Stimulated activated CD4-positive, alpha-beta T cell treated with anti-CD3 and anti-CD28 coated beads, Interleukin-2, amount 100 ng/mL, for 4 hours (primary cell): ENCODE measurements around the gene PCBP4.

Source experiments
- DNase-seq: peaks from one replicate; pipeline ENCODE4 v3.0.0-alpha.2; 2020; ENCODE audit warnings: low read depth

PCBP4 gene

GRCh38 chr3:51955175-51955892, 11.9 kb downstream of the PCBP4 start, which contains the start of gene GPR62:
TSS of gene GPR62 (plus strand) at chr3:51955381. CDS start at chr3:51955653, 272 bp downstream.
- DNase-seq: no peak

GRCh38 chr3:51954713-51955112, 12.5 kb downstream of the PCBP4 start:
- DNase-seq: no peak

- no peak for DNase-seq
Observed at GRCh38 chr3:51954105-51954504, 13.1 kb downstream of the PCBP4 start.

GRCh38 chr3:51953445-51953844, 13.8 kb downstream of the PCBP4 start:
- DNase-seq: no peak

- DNase-seq: no peak
Observed at GRCh38 chr3:51950899-51951298, 16.4 kb downstream of the PCBP4 start.

- no peak for DNase-seq
Observed at GRCh38 chr3:51949121-51949520, 18.1 kb downstream of the PCBP4 start.

GRCh38 chr3:51948016-51948580, 19.2 kb downstream of the PCBP4 start:
- DNase-seq: no peak

- no peak for DNase-seq
Observed at GRCh38 chr3:51947215-51947900, 19.9 kb downstream of the PCBP4 start.

- DNase-seq: no peak
Observed at GRCh38 chr3:51946796-51947195, 20.5 kb downstream of the PCBP4 start.

- no peak for DNase-seq
Observed at GRCh38 chr3:51945926-51946705, 21.1 kb downstream of the PCBP4 start.

- DNase-seq: no peak
Observed at GRCh38 chr3:51945031-51945840, 22.0 kb downstream of the PCBP4 start.

GRCh38 chr3:51944451-51945021, 22.7 kb downstream of the PCBP4 start:
- DNase-seq: no peak

- DNase-seq: no peak
Observed at GRCh38 chr3:51943451-51944391, 23.5 kb downstream of the PCBP4 start.

GRCh38 chr3:51942603-51943450, 24.4 kb downstream of the PCBP4 start:
- DNase-seq: peak; percentile 60

GRCh38 chr3:51941798-51942602, 25.3 kb downstream of the PCBP4 start, which contains the start of the genes PARP3 and RRP9:
TSS of gene PARP3 (plus strand) at chr3:51942363. CDS start at chr3:51943356, 993 bp downstream.
TSS of gene RRP9 (minus strand) at chr3:51941904. CDS start at chr3:51941867, 37 bp downstream.
- DNase-seq: peak; percentile 100

GRCh38 chr3:51941463-51941797, 25.8 kb downstream of the PCBP4 start:
- DNase-seq: no peak

- DNase-seq: no peak
Observed at GRCh38 chr3:51940648-51941462, 26.4 kb downstream of the PCBP4 start.
